PC-9 (cell line): ENCODE results near the gene TNS1. TPM values are rescaled to one million over a fixed set of nuclear protein-coding genes. Genes with fewer than 3 reads are reported as not detected.

Experiments
- BruUV-seq: library from RNA; stranded (reverse); fragments of 400-500 nt; replicated peaks from 2 replicates; lab custom pipeline; 2021; lab: Mats Ljungman, UMichigan
- CTCF ChIA-PET: fragments of 300-600 bp; sonication (Branson Sonifier 250); formaldehyde crosslinking; loops from one replicate; lab custom pipeline; 2022; ENCODE audit warnings: antibody characterized with exemption; lab: Charles Lee
- POLR2A ChIA-PET: fragments of 300-600 bp; sonication (Branson Sonifier 250); formaldehyde crosslinking; loops from one replicate; lab custom pipeline; 2022; ENCODE audit warnings: antibody characterized with exemption; ENCODE audit not compliant: unreplicated experiment; lab: Charles Lee
- DNase-seq, 2 experiments: peaks; one replicate each; pipeline versions ENCODE4 v3.0.0 to v3.0.0-alpha.2; 2015 to 2022; ENCODE audit warnings: mixed read lengths in 1 of 2
- H2AFZ ChIP-seq: fragments of 200-600 bp; sonication (generic); 2 replicates; pipeline ENCODE4 v1.8.1; 2017; ENCODE audit warnings: antibody characterized with exemption
- H3F3A ChIP-seq: fragments of 200-600 bp; sonication (generic); 2 replicates; pipeline ENCODE4 v1.8.1; 2017; ENCODE audit warnings: antibody characterized with exemption, mild to moderate bottlenecking, low read depth; ENCODE audit not compliant: insufficient read depth
- H3K27ac ChIP-seq: fragments of 200-600 bp; sonication (generic); 2 replicates; pipeline ENCODE4 v1.6.1; 2016; ENCODE audit warnings: mixed run types
- H3K27me3 ChIP-seq: fragments of 200-600 bp; sonication (generic); 2 replicates; pipeline ENCODE4 v1.6.1; 2016; ENCODE audit warnings: low read depth, mixed run types; ENCODE audit not compliant: insufficient read depth
- H3K36me3 ChIP-seq: fragments of 200-600 bp; sonication (generic); 2 replicates; pipeline ENCODE4 v1.6.1; 2016; ENCODE audit warnings: low read depth, mixed run types
- H3K4me1 ChIP-seq: fragments of 200-600 bp; sonication (generic); replicated peaks from 2 replicates; pipeline ENCODE4 v1.6.1; 2016; ENCODE audit warnings: mixed run types; ENCODE audit not compliant: insufficient read depth
- H3K4me2 ChIP-seq: fragments of 200-600 bp; sonication (generic); 2 replicates; pipeline ENCODE4 v1.6.1; 2017; ENCODE audit warnings: mixed run types
- H3K4me3 ChIP-seq: fragments of 200-600 bp; sonication (generic); 2 replicates; pipeline ENCODE4 v1.6.1; 2016; ENCODE audit warnings: mixed run types
- H3K79me2 ChIP-seq: fragments of 200-600 bp; sonication (generic); 2 replicates; pipeline ENCODE4 v1.6.1; 2017; ENCODE audit warnings: low read depth, mixed run types
- H3K9me2 ChIP-seq: fragments of 200-600 bp; sonication (generic); 2 replicates; pipeline ENCODE4 v1.8.1; 2017; ENCODE audit warnings: mild to moderate bottlenecking; ENCODE audit not compliant: insufficient read depth
- H3K9me3 ChIP-seq: fragments of 200-600 bp; sonication (generic); 2 replicates; pipeline ENCODE4 v1.8.1; 2016; ENCODE audit warnings: low read depth; ENCODE audit not compliant: insufficient read depth
- H4K20me1 ChIP-seq: fragments of 200-600 bp; sonication (generic); 2 replicates; pipeline ENCODE4 v1.8.1; 2017; ENCODE audit not compliant: insufficient read depth
- CTCF ChIP-seq: fragments of 200-600 bp; sonication (generic); conservative IDR thresholded peaks from 2 replicates; pipeline ENCODE4 v1.6.1; 2017; ENCODE audit warnings: mixed run types, antibody characterized with exemption, mild to moderate bottlenecking, moderate library complexity
- EZH2 ChIP-seq: fragments of 200-600 bp; sonication (generic); IDR thresholded peaks from 2 replicates; pipeline ENCODE4 v1.8.0; 2017; ENCODE audit warnings: antibody characterized with exemption, low read depth
- intact Hi-C: fragments of 100-400 bp; cut with micrococcal nuclease; formaldehyde crosslinking; loops from one replicate; pipeline ENCODE4 v1.10.0; 2022; ENCODE audit not compliant: unreplicated experiment
- total RNA-seq: library from RNA; stranded (reverse); gene quantifications from 2 replicates; pipeline ENCODE4 v1.2.3, GENCODE V29; 2021

The TNS1 gene
- total RNA-seq, 1 experiment from 2014 or later, result 5.5 TPM

GRCh38 chr2:217983276-217984233 is 19.2 kb downstream of the TNS1 start:
- intact Hi-C loops, result no loop called here
- peaks cover 10% of the 10 kb centered on the region; the same call in 1 of the 2 replicates for H3K27me3 ChIP-seq
- TF ChIP-seq EZH2, result no peak
- TF ChIP-seq CTCF, result no peak

GRCh38 chr2:217981971-217982370 is 20.8 kb downstream of the TNS1 start:
- H3K4me1 ChIP-seq, result no peaks in the 10 kb centered on the region
- peaks cover 17% of the 10 kb centered on the region for H3K27me3 ChIP-seq
- CTCF ChIA-PET, result no interaction called here
- no peak overlapping the region for H3K4me3 ChIP-seq
- H4K20me1 ChIP-seq, result no peaks in the 10 kb centered on the region
- no peak for TF ChIP-seq CTCF
- TF ChIP-seq EZH2, result no peak
- no peaks in the 10 kb centered on the region for H3K9me3 ChIP-seq
- no peaks in the 10 kb centered on the region for H3K79me2 ChIP-seq
- H3K4me2 ChIP-seq, result no peak overlapping the region
- intact Hi-C loops, result no loop called here
- no peak overlapping the region for H3K27ac ChIP-seq
- H3F3A ChIP-seq, result no peaks in the 10 kb centered on the region
- no peak for DNase-seq
- BruUV-seq, result no TSS peak
- H3K9me2 ChIP-seq, result no peaks in the 10 kb centered on the region
- POLR2A ChIA-PET, result no interaction called here
- no peak overlapping the region for H2AFZ ChIP-seq
- H3K36me3 ChIP-seq, result no peaks in the 10 kb centered on the region

More at GRCh38 chr2:217983276-217984233, 19.2 kb downstream of the TNS1 start:
- Histone ChIP-seq H3K79me2 (no peaks in the 10 kb centered on the region), H3F3A (peaks cover 4% of the 10 kb centered on the region; the same call in 1 of the 2 replicates), H2AFZ (no peak overlapping the region), H3K36me3 (no peaks in the 10 kb centered on the region), H3K9me3 (no peaks in the 10 kb centered on the region), H3K27ac (no peak overlapping the region), H3K4me2 (no peak overlapping the region), H3K9me2 (no peaks in the 10 kb centered on the region), H3K4me1 (peaks cover 5% of the 10 kb centered on the region), H3K4me3 (no peak overlapping the region), H4K20me1 (no peaks in the 10 kb centered on the region)
- no TSS peak for BruUV-seq
- DNase-seq, result no peak
- ChIA-PET CTCF (interaction anchor here (0.6 kb wide), 1 partner anchor 64 kb away, joined by 5 read pairs; no protein-coding TSS in a partner anchor), POLR2A (no interaction called here)

DNA sequence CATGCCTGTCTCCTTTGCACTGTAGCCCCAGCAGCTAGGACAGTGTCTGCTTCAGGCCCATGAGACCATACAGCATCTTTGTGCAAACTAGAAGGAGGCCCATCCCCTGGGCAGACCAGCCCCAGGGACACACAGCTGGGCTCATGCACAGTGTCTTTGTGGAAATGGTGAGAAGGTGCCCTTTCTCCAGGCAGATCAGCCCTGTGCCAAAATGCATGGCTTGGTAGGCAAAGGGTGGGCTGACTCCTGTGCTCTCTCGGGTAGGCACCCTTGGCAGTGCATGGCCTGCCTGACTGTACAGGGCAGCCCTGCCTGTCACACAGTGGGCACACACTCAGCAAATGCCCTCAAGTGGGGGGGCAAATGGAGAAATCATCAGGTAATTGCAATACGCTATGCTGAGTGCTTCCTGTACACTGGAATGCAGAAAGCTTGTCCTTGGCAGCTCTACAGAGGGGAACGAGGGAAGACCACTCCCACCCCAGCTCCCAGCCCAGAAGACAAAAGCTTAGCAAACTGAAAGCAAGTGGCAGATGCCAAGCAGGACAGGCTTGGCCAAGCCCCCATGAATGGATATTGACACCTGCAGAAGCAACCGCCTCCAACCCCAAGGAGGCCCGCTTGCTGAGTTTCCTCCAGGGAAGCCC is 21.6 kb downstream of the TNS1 start:
- Histone ChIP-seq H3K4me1 (no peaks in the 10 kb centered on the region), H2AFZ (no peak overlapping the region), H3K27me3 (peaks cover 17% of the 10 kb centered on the region), H3K79me2 (no peaks in the 10 kb centered on the region), H4K20me1 (no peaks in the 10 kb centered on the region), H3K4me2 (no peak overlapping the region), H3F3A (no peaks in the 10 kb centered on the region), H3K9me2 (no peaks in the 10 kb centered on the region), H3K27ac (no peak overlapping the region), H3K36me3 (no peaks in the 10 kb centered on the region), H3K9me3 (no peaks in the 10 kb centered on the region), H3K4me3 (no peak overlapping the region)
- intact Hi-C loops, result no loop called here
- POLR2A ChIA-PET, result no interaction called here
- CTCF ChIA-PET, result interaction anchor here (0.7 kb wide), 1 partner anchor 792 kb away, joined by 3 read pairs; no protein-coding TSS in a partner anchor
- TF ChIP-seq CTCF, result no peak
- BruUV-seq, result no TSS peak
- DNase-seq, result no peak
